T-cell (primary cell): ENCODE data around the gene AFDN. TPM values are rescaled to one million over a fixed set of nuclear protein-coding genes. Genes with fewer than 3 reads are reported as not detected.

Source experiments
- ATAC-seq, 4 experiments: fragments of 200-7000 bp in 3 of 4; fragments of 150-1000 bp in 1 of 4; cut with Tn5 transposase; replicated peaks in 1 of 4; 1 replicate in 3 of 4; 2 replicates in 1 of 4; pipeline ENCODE4 v1.10.0; 2021; ENCODE audit warnings: moderate library complexity in 3 of 4, mild to moderate bottlenecking in 2 of 4, moderate number of reproducible peaks in 1 of 4
- CTCF ChIA-PET, 2 donors: fragments of 300-600 bp; sonication (Branson Sonifier 250); formaldehyde crosslinking; loops; one replicate each; lab custom pipeline; 2022; ENCODE audit warnings: antibody characterized with exemption in 2 of 2; lab: Charles Lee
- POLR2A ChIA-PET, 2 donors: fragments of 300-600 bp; sonication (Branson Sonifier 250); formaldehyde crosslinking; loops; one replicate each; lab custom pipeline; 2022; ENCODE audit warnings: antibody characterized with exemption in 2 of 2; lab: Charles Lee
- DNase-seq, 35 experiments: peaks; one replicate each; pipeline versions ENCODE4 v3.0.0 to v3.0.0-alpha.2; 2013 to 2023
- H3K27ac ChIP-seq: one replicate; pipeline ENCODE4 v1.5.1; 2013; ENCODE audit warnings: low read length
- H3K27me3 ChIP-seq, 2 experiments: replicated peaks in 1 of 2; 1 replicate in 1 of 2; 2 replicates in 1 of 2; pipeline versions ENCODE4 v1.6.1 to v1.7.0; 2013; ENCODE audit warnings: low read length in 1 of 2, mixed read lengths in 1 of 2; ENCODE audit not compliant: control insufficient read depth in 2 of 2, insufficient read depth in 2 of 2; ENCODE audit errors: extremely low read depth in 1 of 2
- H3K36me3 ChIP-seq, 2 donors: 1 replicate in 1 of 2; 2 replicates in 1 of 2; pipeline versions ENCODE4 v1.6.1 to v1.7.0; 2013; ENCODE audit warnings: low read length in 1 of 2; ENCODE audit not compliant: control insufficient read depth in 2 of 2, insufficient read depth in 1 of 2; ENCODE audit errors: extremely low read depth in 1 of 2
- H3K4me1 ChIP-seq, 2 experiments: 1 replicate in 1 of 2; 2 replicates in 1 of 2; pipeline versions ENCODE4 v1.6.1 to v1.7.0; 2013; ENCODE audit warnings: low read length in 2 of 2, mixed read lengths in 1 of 2; ENCODE audit not compliant: insufficient read depth in 2 of 2, control insufficient read depth in 1 of 2; ENCODE audit errors: extremely low read depth in 1 of 2
- H3K4me3 ChIP-seq, 2 donors: 1 replicate in 1 of 2; 2 replicates in 1 of 2; pipeline versions ENCODE4 v1.5.1 to v1.7.0; 2013; ENCODE audit warnings: mild to moderate bottlenecking in 2 of 2, low read length in 1 of 2, moderate library complexity in 1 of 2; ENCODE audit not compliant: control insufficient read depth in 1 of 2; ENCODE audit errors: extremely low read depth in 1 of 2
- H3K9me3 ChIP-seq: 2 replicates; pipeline ENCODE4 v1.7.0; 2013
- H3K27ac Mint-ChIP-seq, 2 donors: one replicate each; pipeline ENCODE4 v1.8.0; 2020 to 2021; ENCODE audit warnings: mild to moderate bottlenecking in 2 of 2, mixed read lengths in 2 of 2
- H3K27me3 Mint-ChIP-seq, 2 donors: one replicate each; pipeline ENCODE4 v1.8.0; 2021 to 2022; ENCODE audit warnings: mixed read lengths in 2 of 2
- H3K36me3 Mint-ChIP-seq: one replicate; pipeline ENCODE4 v1.8.0; 2021; ENCODE audit warnings: mixed read lengths
- H3K4me1 Mint-ChIP-seq, 3 donors: one replicate each; pipeline ENCODE4 v1.8.0; 2020 to 2022; ENCODE audit warnings: mixed read lengths in 3 of 3, mild to moderate bottlenecking in 1 of 3
- H3K4me3 Mint-ChIP-seq, 3 donors: one replicate each; pipeline ENCODE4 v1.8.0; 2020 to 2022; ENCODE audit warnings: mild to moderate bottlenecking in 3 of 3, mixed read lengths in 3 of 3, moderate library complexity in 3 of 3
- H3K9me3 Mint-ChIP-seq, 3 donors: one replicate each; pipeline ENCODE4 v1.8.0; 2020 to 2022; ENCODE audit warnings: mixed read lengths in 3 of 3
- WGBS: methylation state at CpG from one replicate; pipeline ENCODE4 v1.1.5; 2013; ENCODE audit warnings: missing lambda C conversion rate; ENCODE audit not compliant: insufficient coverage; 5-methylcytosine and 5-hydroxymethylcytosine counted together
- total RNA-seq, 35 experiments: library from RNA in 6 of 35; stranded (reverse) in 6 of 35; fragments of 120-200 nt in 1 of 35; gene quantifications; one replicate each; pipeline versions ENCODE4 v1.2.1 to v1.2.4 and lab custom pipeline; 2013 to 2026

The AFDN gene
- total RNA-seq, 5 donors from 2014 or later (not counting 1 experiment from before 2014, with no cell fraction given) = 10.6 to 30.3 (median 20.7) TPM

DNA sequence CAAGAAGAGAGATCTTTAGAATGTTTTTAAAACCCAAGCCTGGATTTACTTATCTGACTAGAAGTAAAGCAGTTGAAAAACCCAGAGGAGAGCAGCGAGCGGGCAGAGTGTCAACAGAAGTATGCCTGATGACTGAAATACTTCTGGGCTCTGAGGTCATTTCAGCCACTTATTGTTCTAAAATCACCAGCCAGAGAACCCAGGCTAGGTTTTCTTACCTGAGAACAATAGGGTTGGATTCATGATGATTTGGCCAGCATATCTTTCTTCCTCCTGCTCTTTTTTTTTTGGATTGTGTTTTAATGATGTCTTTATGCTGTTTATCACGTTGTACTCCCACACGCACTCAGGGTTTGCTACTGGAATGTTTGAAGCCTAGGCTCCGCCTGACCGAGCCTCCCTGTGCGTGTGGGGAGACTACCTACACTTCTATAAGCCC, 107.7 kb downstream of the AFDN start:
- H3K27ac Mint-ChIP-seq = no peak overlapping the region
- peaks cover 4 to 6% of the 10 kb centered on the region in 2 donors for H3K27me3 Mint-ChIP-seq
- no peak overlapping the region for H3K4me3 ChIP-seq
- ATAC-seq (no peak), DNase-seq (no peak)
- H3K9me3 Mint-ChIP-seq = no peaks in the 10 kb centered on the region
- no peaks in the 10 kb centered on the region for H3K4me1 ChIP-seq
- CTCF ChIA-PET = no interaction called here
- peaks cover 3% of the 10 kb centered on the region for H3K36me3 Mint-ChIP-seq
- H3K27ac ChIP-seq = no peak overlapping the region
- WGBS = no CpG with 5 or more reads among the region's 7 CpGs
- no peaks in the 10 kb centered on the region for H3K4me1 Mint-ChIP-seq
- H3K27me3 ChIP-seq = peaks cover 0 to 6% of the 10 kb centered on the region in 2 experiments
- no peak overlapping the region for H3K4me3 Mint-ChIP-seq
- POLR2A ChIA-PET = no interaction called here
- H3K9me3 ChIP-seq = no peaks in the 10 kb centered on the region
- no peaks in the 10 kb centered on the region for H3K36me3 ChIP-seq

DNA sequence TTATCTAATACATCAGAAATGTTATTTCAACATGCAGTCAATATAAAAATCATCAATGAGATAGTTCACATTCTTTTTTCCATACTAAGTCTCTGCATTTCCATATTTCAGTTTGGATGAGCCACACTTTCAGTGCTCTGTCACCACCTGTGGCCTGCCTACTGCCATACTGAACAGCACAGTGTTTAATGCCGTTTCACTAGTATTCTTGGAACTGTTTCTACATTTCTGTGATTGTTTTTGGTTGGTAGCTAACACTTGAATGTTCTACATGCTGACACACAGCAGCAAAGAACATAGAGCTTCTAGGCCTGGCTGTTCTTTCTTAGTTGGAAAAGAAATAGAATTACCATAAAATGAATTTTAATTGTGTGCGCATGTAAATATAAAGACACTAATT, 109.3 kb downstream of the AFDN start:
- Mint-ChIP-seq H3K36me3 (no peaks in the 10 kb centered on the region), H3K27me3 (peaks cover 6% of the 10 kb centered on the region in 2 donors), H3K4me3 (no peak overlapping the region), H3K4me1 (no peaks in the 10 kb centered on the region), H3K9me3 (no peaks in the 10 kb centered on the region), H3K27ac (no peak overlapping the region)
- H3K36me3 ChIP-seq = no peaks in the 10 kb centered on the region
- no peak for ATAC-seq
- 67% methylated on average over 1 of the region's 2 CpGs for WGBS
- no peak overlapping the region for H3K4me3 ChIP-seq
- CTCF ChIA-PET = no interaction called here
- H3K27me3 ChIP-seq = peaks cover 0 to 6% of the 10 kb centered on the region in 2 experiments
- no peaks in the 10 kb centered on the region for H3K4me1 ChIP-seq
- no peak for DNase-seq
- H3K9me3 ChIP-seq = no peaks in the 10 kb centered on the region
- POLR2A ChIA-PET = no interaction called here
- no peak overlapping the region for H3K27ac ChIP-seq

DNA sequence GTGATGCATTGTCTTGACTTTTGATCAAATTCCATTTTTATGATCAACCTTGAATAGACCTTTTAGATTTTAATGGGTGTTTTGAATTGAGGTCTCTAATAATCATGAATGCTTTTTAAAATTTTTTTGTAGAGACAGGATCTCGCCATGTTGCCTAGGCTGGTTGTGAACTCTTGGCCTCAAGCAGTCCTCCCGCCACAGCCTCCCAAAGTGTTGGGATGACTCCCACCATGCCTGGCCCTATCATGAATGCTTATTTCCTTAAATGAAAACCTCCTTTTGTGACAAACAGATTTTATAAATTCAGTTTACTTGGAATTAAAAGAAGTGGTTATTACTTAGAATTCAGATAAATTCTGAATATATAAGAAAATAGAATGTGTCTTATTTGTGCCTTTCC, 110.6 kb downstream of the AFDN start:
- Histone ChIP-seq H3K27me3 (peaks cover 0 to 4% of the 10 kb centered on the region in 2 experiments), H3K36me3 (no peaks in the 10 kb centered on the region), H3K9me3 (no peaks in the 10 kb centered on the region), H3K4me1 (no peaks in the 10 kb centered on the region), H3K27ac (no peak overlapping the region), H3K4me3 (no peak overlapping the region)
- Mint-ChIP-seq H3K9me3 (no peaks in the 10 kb centered on the region), H3K27ac (no peak overlapping the region), H3K4me1 (no peaks in the 10 kb centered on the region), H3K27me3 (peaks cover 6% of the 10 kb centered on the region in 2 donors), H3K4me3 (no peak overlapping the region), H3K36me3 (no peaks in the 10 kb centered on the region)
- no peak for DNase-seq
- no peak for ATAC-seq
- ChIA-PET POLR2A (no interaction called here), CTCF (no interaction called here)
- WGBS = no CpG with 5 or more reads among the region's 2 CpGs

DNA sequence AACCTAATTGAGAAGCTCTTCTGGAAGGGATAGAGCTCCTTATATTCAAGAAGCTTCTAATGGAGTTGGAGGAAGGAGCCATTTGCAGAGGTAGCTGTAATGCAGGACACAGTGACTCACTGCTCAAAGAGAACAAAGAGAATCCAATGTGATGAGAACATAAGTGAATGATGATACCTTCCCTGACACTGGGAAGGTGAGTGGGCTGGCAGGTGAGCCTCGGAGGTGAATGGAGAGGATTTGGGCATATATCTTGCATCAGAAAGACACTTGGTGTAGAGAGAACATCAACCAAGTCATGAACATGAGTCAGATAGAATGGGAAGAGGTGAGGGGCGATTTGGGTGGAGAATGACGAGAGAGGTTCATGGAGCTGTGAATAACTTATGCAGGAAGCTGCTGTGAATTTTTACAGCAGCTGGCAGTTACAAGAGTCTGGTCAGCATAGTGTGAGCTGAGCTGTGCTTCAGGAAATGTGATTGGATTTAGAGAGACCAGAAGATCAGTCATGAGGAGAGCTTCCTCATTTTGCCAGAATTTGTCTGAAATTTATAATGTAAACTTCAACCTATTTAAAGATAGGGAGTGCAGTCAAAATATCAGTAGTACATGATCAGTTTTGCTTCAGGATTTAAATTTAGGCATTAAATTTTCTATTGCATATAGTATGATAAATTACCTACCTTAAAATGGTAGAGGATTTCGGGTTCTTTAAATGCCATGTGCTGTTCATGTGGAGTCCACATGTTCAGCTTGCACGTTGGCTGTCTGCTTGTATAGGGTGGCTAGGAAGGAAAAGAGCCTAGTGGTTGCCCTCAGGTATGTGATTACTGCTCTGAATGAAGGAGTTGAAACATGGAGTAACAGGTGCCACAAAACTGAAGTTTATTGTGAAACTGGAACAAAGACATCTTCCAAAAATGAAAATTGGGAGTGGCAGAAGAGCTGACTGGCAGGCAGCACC, 111.5 kb downstream of the AFDN start:
- Histone ChIP-seq H3K27me3 (peaks cover 0 to 4% of the 10 kb centered on the region in 2 experiments), H3K9me3 (no peaks in the 10 kb centered on the region), H3K27ac (no peak overlapping the region), H3K4me1 (no peaks in the 10 kb centered on the region), H3K4me3 (no peak overlapping the region), H3K36me3 (no peaks in the 10 kb centered on the region)
- no peak overlapping the region for H3K27ac Mint-ChIP-seq
- CTCF ChIA-PET = no interaction called here
- ATAC-seq (no peak), DNase-seq (no peak)
- peaks cover under 1% of the 10 kb centered on the region for H3K36me3 Mint-ChIP-seq
- no peaks in the 10 kb centered on the region for H3K4me1 Mint-ChIP-seq
- POLR2A ChIA-PET = no interaction called here
- H3K9me3 Mint-ChIP-seq = no peaks in the 10 kb centered on the region
- H3K4me3 Mint-ChIP-seq = no peak overlapping the region
- peaks cover 6% of the 10 kb centered on the region in 2 donors for H3K27me3 Mint-ChIP-seq
- WGBS = 35% methylated on average over 5 of the region's 5 CpGs

DNA sequence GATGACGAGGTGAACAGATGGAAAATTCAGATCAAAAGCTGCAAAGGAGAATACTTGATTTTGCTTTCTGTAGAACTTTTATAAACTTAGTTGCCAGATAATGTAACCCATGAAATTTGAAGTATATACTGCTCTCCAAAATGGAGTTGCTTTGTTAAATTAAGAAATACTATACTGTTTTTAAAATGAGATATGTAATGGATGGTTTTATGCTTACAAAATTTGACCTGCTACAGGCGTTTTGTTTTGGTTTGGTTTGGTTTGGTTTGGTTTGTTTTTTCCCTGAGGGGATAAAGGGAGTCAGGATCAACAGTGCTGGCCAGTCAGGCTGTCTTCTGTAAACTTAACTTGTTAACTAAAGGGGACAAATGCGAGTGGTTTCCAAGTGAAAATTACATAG, 115.1 kb downstream of the AFDN start:
- WGBS = 57% methylated on average over 2 of the region's 3 CpGs
- peaks cover 0 to 2% of the 10 kb centered on the region in 2 experiments for H3K27me3 ChIP-seq
- H3K9me3 Mint-ChIP-seq = no peaks in the 10 kb centered on the region
- peaks cover 2% of the 10 kb centered on the region for H3K36me3 Mint-ChIP-seq
- H3K36me3 ChIP-seq = no peaks in the 10 kb centered on the region
- H3K4me3 Mint-ChIP-seq = no peak overlapping the region
- peaks cover 6% of the 10 kb centered on the region in 2 donors for H3K27me3 Mint-ChIP-seq
- H3K4me3 ChIP-seq = no peak overlapping the region
- DNase-seq (no peak), ATAC-seq (no peak)
- H3K9me3 ChIP-seq = no peaks in the 10 kb centered on the region
- H3K27ac ChIP-seq = no peak overlapping the region
- no peaks in the 10 kb centered on the region for H3K4me1 Mint-ChIP-seq
- CTCF ChIA-PET = no interaction called here
- H3K4me1 ChIP-seq = no peaks in the 10 kb centered on the region
- POLR2A ChIA-PET = no interaction called here
- H3K27ac Mint-ChIP-seq = no peak overlapping the region

DNA sequence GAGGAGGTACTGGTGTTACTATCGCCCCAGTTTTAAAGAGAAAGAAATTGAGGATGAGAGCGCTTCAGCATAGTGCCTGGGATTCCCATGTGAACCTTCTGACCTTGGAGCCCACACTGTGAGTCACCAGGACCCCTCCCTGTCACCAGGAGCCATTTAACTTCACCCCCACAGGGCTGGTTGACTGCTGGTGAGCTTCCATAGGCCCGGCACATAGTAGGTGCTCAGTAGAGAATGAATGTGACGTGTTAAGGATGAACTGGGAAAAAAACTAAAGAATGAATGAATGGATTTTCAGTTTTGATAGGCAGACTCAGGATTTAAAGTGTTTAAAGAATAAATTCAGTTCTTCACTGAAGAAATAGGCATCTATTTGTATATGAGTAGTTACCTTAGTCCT, 117.4 kb downstream of the AFDN start:
- CTCF ChIA-PET = no interaction called here
- Histone ChIP-seq H3K9me3 (no peaks in the 10 kb centered on the region), H3K4me3 (no peak overlapping the region), H3K27me3 (no peaks in the 10 kb centered on the region), H3K36me3 (no peaks in the 10 kb centered on the region), H3K27ac (no peak overlapping the region), H3K4me1 (no peaks in the 10 kb centered on the region)
- POLR2A ChIA-PET = no interaction called here
- 100% methylated on average over 1 of the region's 4 CpGs for WGBS
- no peak overlapping the region for H3K27ac Mint-ChIP-seq
- no peak for DNase-seq
- H3K4me3 Mint-ChIP-seq = no peak overlapping the region
- peaks cover 0 to 2% of the 10 kb centered on the region in 2 donors for H3K27me3 Mint-ChIP-seq
- H3K36me3 Mint-ChIP-seq = peaks cover 9% of the 10 kb centered on the region
- H3K4me1 Mint-ChIP-seq = no peaks in the 10 kb centered on the region
- ATAC-seq = no peak
- no peaks in the 10 kb centered on the region for H3K9me3 Mint-ChIP-seq
